Right atrium auricular region (tissue), 2 donors: ENCODE measurements around the gene THRB. TPM values are rescaled to one million over a fixed set of nuclear protein-coding genes. Genes with fewer than 3 reads are reported as not detected.

Source experiments
- DNase-seq: peaks from one replicate; pipeline ENCODE4 v3.0.0-alpha.2; 2019; ENCODE audit warnings: low spot score
- H3K27ac ChIP-seq, 2 donors: fragments of 200-600 bp; sonication (generic); 1 replicate in 1 of 2; 2 replicates in 1 of 2; pipeline ENCODE4 v1.5.1; 2016 to 2019
- H3K27me3 ChIP-seq, 2 donors: fragments of 200-600 bp; sonication (generic); one replicate each; pipeline versions ENCODE4 v1.5.1 to v1.6.0; 2017 to 2019
- H3K36me3 ChIP-seq: fragments of 200-600 bp; sonication (generic); one replicate; pipeline ENCODE4 v1.5.1; 2016
- H3K4me1 ChIP-seq, 2 donors: fragments of 200-600 bp; sonication (generic); one replicate each; pipeline versions ENCODE4 v1.5.1 to v1.6.0; 2017 to 2019
- H3K4me3 ChIP-seq, 2 donors: fragments of 200-600 bp; sonication (generic); 1 replicate in 1 of 2; 2 replicates in 1 of 2; pipeline ENCODE4 v1.5.1; 2017 to 2019; ENCODE audit warnings: mild to moderate bottlenecking in 1 of 2, moderate library complexity in 1 of 2
- H3K9me3 ChIP-seq, 2 donors: fragments of 200-600 bp; sonication (generic); one replicate each; pipeline ENCODE4 v1.5.1; 2019
- total RNA-seq, 2 donors: library from RNA; depleted of rRNA; stranded (reverse); fragments of >200 nt; gene quantifications; one replicate each; pipeline ENCODE4 v1.1.0, GENCODE V29; 2016
- TF ChIP-seq, protein P1 (sequence below), 2 donors: fragments of 200-600 bp; sonication (generic); IDR thresholded peaks; one replicate each; pipeline ENCODE4 v1.5.1; 2019; ENCODE audit warnings: antibody characterized with exemption in 2 of 2

THRB gene
- total RNA-seq, 2 donors from 2014 or later = 4.2 to 7.0 TPM

DNA sequence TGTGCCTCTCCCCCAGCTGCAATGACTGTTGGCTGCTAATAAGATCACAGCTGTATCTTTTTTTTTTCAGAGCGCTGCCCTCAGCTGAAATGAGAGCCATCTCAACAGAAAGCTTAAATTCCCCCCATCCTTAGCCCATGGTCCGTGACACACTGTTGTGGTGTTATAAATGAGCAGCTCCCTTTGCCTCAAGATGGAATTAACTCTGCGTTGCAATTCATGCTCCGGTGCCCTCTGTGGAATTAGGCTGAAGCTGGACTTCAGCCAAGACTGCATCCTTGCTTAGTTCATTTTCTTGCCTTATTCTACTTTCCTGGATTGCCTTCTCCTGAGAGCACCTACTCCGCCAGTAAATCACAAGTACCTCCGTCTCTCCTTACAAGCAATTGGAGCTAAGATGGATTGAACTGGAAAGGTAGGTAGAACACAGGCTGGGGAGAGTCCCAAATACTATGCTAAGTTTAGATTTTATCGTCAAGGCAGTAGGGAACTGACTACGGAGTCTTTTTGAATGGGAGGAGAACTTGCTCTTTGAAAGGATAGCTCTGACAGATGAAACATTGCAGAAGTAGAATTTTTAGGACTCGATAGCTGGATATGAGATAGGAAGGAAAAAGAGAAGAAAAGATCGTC, 39.0 kb upstream of the THRB start:
- Histone ChIP-seq H3K27ac (no peak overlapping the region), H3K4me3 (no peak overlapping the region), H3K9me3 (no peaks in the 10 kb centered on the region), H3K36me3 (no peaks in the 10 kb centered on the region), H3K4me1 (no peaks in the 10 kb centered on the region), H3K27me3 (no peaks in the 10 kb centered on the region)
- TF ChIP-seq, protein P1, sequence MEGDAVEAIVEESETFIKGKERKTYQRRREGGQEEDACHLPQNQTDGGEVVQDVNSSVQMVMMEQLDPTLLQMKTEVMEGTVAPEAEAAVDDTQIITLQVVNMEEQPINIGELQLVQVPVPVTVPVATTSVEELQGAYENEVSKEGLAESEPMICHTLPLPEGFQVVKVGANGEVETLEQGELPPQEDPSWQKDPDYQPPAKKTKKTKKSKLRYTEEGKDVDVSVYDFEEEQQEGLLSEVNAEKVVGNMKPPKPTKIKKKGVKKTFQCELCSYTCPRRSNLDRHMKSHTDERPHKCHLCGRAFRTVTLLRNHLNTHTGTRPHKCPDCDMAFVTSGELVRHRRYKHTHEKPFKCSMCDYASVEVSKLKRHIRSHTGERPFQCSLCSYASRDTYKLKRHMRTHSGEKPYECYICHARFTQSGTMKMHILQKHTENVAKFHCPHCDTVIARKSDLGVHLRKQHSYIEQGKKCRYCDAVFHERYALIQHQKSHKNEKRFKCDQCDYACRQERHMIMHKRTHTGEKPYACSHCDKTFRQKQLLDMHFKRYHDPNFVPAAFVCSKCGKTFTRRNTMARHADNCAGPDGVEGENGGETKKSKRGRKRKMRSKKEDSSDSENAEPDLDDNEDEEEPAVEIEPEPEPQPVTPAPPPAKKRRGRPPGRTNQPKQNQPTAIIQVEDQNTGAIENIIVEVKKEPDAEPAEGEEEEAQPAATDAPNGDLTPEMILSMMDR (IDR thresholded peaks at IDR 0.05) = no peak
- DNase-seq = no peak

DNA sequence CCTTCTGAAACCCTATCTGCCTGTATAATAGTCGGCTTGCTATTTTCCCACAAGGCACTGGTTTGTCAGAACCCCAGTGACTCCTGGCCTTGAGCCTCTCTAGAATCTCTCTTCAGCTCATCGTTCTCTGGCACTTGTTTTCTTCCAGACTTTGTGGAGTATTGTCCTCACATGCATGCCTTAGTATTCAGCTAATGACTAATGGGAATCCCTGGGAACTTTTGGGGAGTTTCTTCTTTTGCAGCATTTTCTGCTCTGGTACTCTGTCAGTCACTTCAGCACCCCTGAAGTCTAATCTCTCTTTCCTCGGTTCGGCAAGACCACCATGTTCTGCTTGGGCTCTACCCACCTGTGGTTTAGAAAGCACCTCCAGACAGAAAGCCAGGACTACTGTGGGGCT, 35.8 kb upstream of the THRB start:
- Histone ChIP-seq H3K4me3 (no peak overlapping the region), H3K9me3 (no peaks in the 10 kb centered on the region), H3K36me3 (no peaks in the 10 kb centered on the region), H3K4me1 (no peaks in the 10 kb centered on the region), H3K27me3 (no peaks in the 10 kb centered on the region), H3K27ac (no peak overlapping the region)
- DNase-seq = no peak
- TF ChIP-seq, protein P1 (IDR thresholded peaks at IDR 0.05) = no peak

DNA sequence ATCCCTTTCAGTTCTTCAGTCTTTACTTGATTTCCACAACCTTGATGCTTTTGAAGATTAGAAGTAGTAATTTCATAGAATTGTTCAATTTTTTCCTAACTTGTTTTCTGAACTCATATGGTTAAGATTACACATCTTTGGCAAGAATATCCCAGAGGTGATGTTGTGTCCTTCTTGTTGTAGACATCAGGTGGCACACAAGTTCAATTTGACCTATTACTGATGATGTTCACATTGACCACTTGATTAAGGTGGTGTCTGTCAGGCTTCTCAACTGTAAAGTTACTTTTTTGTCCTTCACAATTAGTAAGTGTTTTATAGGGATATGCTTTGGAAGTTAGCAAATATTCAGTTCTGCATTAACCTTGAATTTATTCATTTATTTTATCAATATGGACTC, 34.6 kb upstream of the THRB start:
- H3K9me3 ChIP-seq = no peaks in the 10 kb centered on the region
- no peak overlapping the region for H3K4me3 ChIP-seq
- TF ChIP-seq, protein P1 (IDR thresholded peaks at IDR 0.05) = no peak
- no peaks in the 10 kb centered on the region for H3K4me1 ChIP-seq
- no peaks in the 10 kb centered on the region for H3K36me3 ChIP-seq
- DNase-seq = no peak
- no peak overlapping the region for H3K27ac ChIP-seq
- H3K27me3 ChIP-seq = no peaks in the 10 kb centered on the region

DNA sequence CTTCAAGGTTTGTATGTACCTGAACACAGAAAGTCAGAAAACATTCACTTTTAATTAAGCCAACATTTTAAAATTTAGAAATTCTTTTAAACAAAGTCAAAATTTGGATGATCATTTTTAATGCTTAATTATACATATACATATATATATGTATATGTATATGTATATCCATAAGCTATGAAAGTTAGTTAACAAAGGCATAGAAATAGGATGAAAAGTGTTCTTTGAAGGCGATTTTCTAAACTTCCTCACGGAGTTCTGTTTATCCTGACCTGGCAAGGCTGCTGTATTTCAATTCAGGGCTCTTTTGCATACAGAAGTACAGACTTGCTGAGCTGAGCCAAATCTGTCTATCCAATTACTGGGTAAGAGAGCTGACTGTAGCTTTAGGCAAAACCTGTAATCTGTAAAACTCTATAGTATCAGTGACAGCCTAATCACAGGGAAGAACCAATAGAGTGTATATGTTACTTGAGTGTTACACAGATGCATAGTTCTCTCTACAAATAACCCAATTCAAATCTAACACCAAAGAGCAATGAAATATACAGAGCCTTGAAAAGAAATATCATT, 32.1 kb upstream of the THRB start:
- Histone ChIP-seq H3K27ac (no peak overlapping the region), H3K9me3 (no peaks in the 10 kb centered on the region), H3K27me3 (no peaks in the 10 kb centered on the region), H3K4me1 (peaks cover 0 to 5% of the 10 kb centered on the region in 2 donors), H3K36me3 (no peaks in the 10 kb centered on the region), H3K4me3 (no peak overlapping the region)
- TF ChIP-seq, protein P1 (IDR thresholded peaks at IDR 0.05) = no peak
- no peak for DNase-seq

DNA sequence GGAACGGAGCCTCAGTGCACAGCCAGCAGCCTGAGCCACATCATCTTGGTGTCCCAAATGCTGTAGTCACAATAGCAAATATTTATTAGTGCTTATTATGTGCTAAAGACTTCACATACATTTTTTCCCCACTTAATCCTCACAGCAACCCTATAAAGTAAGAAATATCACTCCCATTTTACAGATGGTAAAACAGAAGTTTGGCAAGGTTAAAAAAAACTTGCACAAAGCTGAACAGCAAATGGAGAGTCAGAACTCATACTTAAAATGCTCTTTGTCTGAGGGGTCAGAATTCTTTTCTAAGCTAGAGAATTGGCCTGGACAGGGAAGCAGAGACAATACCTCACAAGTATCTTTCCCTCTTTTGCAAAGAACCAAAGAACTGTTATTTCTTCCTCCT, 30.9 kb upstream of the THRB start:
- Histone ChIP-seq H3K27ac (no peak overlapping the region), H3K36me3 (no peaks in the 10 kb centered on the region), H3K9me3 (no peaks in the 10 kb centered on the region), H3K4me3 (no peak overlapping the region), H3K27me3 (no peaks in the 10 kb centered on the region), H3K4me1 (peaks cover 0 to 11% of the 10 kb centered on the region in 2 donors)
- no peak for DNase-seq
- TF ChIP-seq, protein P1 (IDR thresholded peaks at IDR 0.05) = no peak

DNA sequence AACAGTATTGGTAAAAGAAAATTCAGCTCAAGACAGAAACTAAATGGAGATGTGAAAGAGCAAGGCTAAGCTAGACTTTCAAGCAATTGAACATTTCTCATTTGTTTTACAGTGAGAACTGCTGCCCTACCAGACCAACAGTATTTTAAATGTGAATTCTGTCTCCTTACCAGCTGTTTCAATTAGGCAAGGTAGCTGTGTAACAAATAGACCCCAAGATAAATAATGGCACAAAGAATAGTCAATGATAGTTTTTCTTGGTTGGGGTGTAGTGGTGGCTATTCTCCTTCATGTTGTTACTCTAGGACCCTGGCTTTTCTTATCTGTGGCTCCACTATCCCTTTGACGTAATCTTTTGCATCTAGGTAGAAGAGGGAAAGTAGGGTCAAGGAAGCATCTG, 30.4 kb upstream of the THRB start:
- Histone ChIP-seq H3K36me3 (no peaks in the 10 kb centered on the region), H3K9me3 (no peaks in the 10 kb centered on the region), H3K27me3 (no peaks in the 10 kb centered on the region), H3K4me1 (peaks cover 0 to 11% of the 10 kb centered on the region in 2 donors), H3K27ac (no peak overlapping the region), H3K4me3 (no peak overlapping the region)
- TF ChIP-seq, protein P1 (IDR thresholded peaks at IDR 0.05) = no peak
- DNase-seq = no peak
